Astrocyte (in vitro differentiated cells and primary cell): ENCODE data around the gene CCDC178. TPM values are rescaled to one million over a fixed set of nuclear protein-coding genes. Genes with fewer than 3 reads are reported as not detected.

Experiments
- DNase-seq: peaks from one replicate; pipeline ENCODE4 v3.0.0-alpha.2; 2010; ENCODE audit warnings: low read depth
- FAIRE-seq: peaks from 2 replicates; lab custom pipeline; 2011; peaks lifted over from hg19 to GRCh38; lab: Jason Lieb, UNC
- H2AFZ ChIP-seq: 2 replicates; pipeline ENCODE4 v1.6.0; 2012; ENCODE audit warnings: low read depth, low read length, inconsistent platforms
- H3K27ac ChIP-seq: 2 replicates; pipeline ENCODE4 v1.5.1; 2011; ENCODE audit warnings: low read depth, low read length, inconsistent platforms
- H3K27me3 ChIP-seq: 2 replicates; pipeline ENCODE4 v1.6.0; 2011; ENCODE audit warnings: low read length, inconsistent platforms; ENCODE audit not compliant: insufficient read depth
- H3K36me3 ChIP-seq: 2 replicates; pipeline ENCODE4 v1.5.1; 2011; ENCODE audit warnings: low read length, inconsistent platforms; ENCODE audit not compliant: insufficient read depth
- H3K4me1 ChIP-seq: 2 replicates; pipeline ENCODE4 v1.5.1; 2011; ENCODE audit warnings: low read length, inconsistent platforms; ENCODE audit not compliant: insufficient read depth
- H3K4me2 ChIP-seq: 2 replicates; pipeline ENCODE4 v1.6.0; 2012; ENCODE audit warnings: low read length, inconsistent platforms
- H3K4me3 ChIP-seq: 2 replicates; pipeline ENCODE4 v1.5.1; 2011; ENCODE audit warnings: low read depth, mild to moderate bottlenecking, low read length, inconsistent platforms; ENCODE audit not compliant: insufficient read depth
- H3K79me2 ChIP-seq: 2 replicates; pipeline ENCODE4 v1.6.0; 2012; ENCODE audit warnings: mild to moderate bottlenecking, low read length, inconsistent platforms; ENCODE audit not compliant: insufficient read depth
- H3K9ac ChIP-seq: 2 replicates; pipeline ENCODE4 v1.6.0; 2012; ENCODE audit warnings: mild to moderate bottlenecking, low read length, inconsistent platforms
- H3K9me3 ChIP-seq: 2 replicates; pipeline ENCODE4 v1.5.1; 2012; ENCODE audit warnings: low read depth, mild to moderate bottlenecking, low read length, inconsistent platforms; ENCODE audit not compliant: insufficient read depth
- H4K20me1 ChIP-seq: 2 replicates; pipeline ENCODE4 v1.6.0; 2012; ENCODE audit warnings: low read length, inconsistent platforms; ENCODE audit not compliant: insufficient read depth
- H3K27ac Mint-ChIP-seq: one replicate; pipeline ENCODE4 v1.8.0; 2021; ENCODE audit warnings: mild to moderate bottlenecking, mixed read lengths; ENCODE audit not compliant: unreplicated experiment
- H3K27me3 Mint-ChIP-seq: one replicate; pipeline ENCODE4 v1.8.0; 2021; ENCODE audit warnings: low read depth, mixed read lengths; ENCODE audit not compliant: unreplicated experiment
- H3K36me3 Mint-ChIP-seq: one replicate; pipeline ENCODE4 v1.8.0; 2021; ENCODE audit warnings: low read depth, mixed read lengths; ENCODE audit not compliant: unreplicated experiment
- H3K4me1 Mint-ChIP-seq: one replicate; pipeline ENCODE4 v1.8.0; 2021; ENCODE audit warnings: low read depth, mixed read lengths; ENCODE audit not compliant: unreplicated experiment
- H3K4me3 Mint-ChIP-seq: one replicate; pipeline ENCODE4 v1.8.0; 2021; ENCODE audit warnings: mild to moderate bottlenecking, moderate library complexity, mixed read lengths; ENCODE audit not compliant: unreplicated experiment
- H3K9me3 Mint-ChIP-seq: one replicate; pipeline ENCODE4 v1.8.0; 2021; ENCODE audit warnings: mild to moderate bottlenecking, mixed read lengths; ENCODE audit not compliant: unreplicated experiment
- EZH2 ChIP-seq: IDR thresholded peaks from 2 replicates; pipeline ENCODE4 v1.6.1; 2012; ENCODE audit warnings: mild to moderate bottlenecking, low read length, inconsistent platforms; ENCODE audit not compliant: insufficient read depth
- total RNA-seq: library from RNA; stranded (reverse); gene quantifications from 2 replicates; pipeline ENCODE4 v1.2.1, GENCODE V29; 2021
- TF ChIP-seq, protein P1 (sequence below): IDR thresholded peaks from 2 replicates; pipeline ENCODE4 v1.5.1; 2011; ENCODE audit warnings: low read depth, mild to moderate bottlenecking, inconsistent platforms, low read length, moderate library complexity; ENCODE audit not compliant: insufficient read depth

The CCDC178 gene
- total RNA-seq, 1 donor from 2014 or later: 0.30 TPM

- Mint-ChIP-seq H3K27me3 (no peaks in the 10 kb centered on the region), H3K4me3 (no peak overlapping the region), H3K9me3 (peaks cover 4% of the 10 kb centered on the region), H3K4me1 (no peaks in the 10 kb centered on the region), H3K36me3 (no peaks in the 10 kb centered on the region), H3K27ac (no peak overlapping the region)
- H3K4me1 ChIP-seq: no peaks in the 10 kb centered on the region
- no peak overlapping the region for H3K4me2 ChIP-seq
- no peak for DNase-seq
- no peaks in the 10 kb centered on the region for H3K79me2 ChIP-seq
- no peak overlapping the region for H3K9ac ChIP-seq
- H3K36me3 ChIP-seq: no peaks in the 10 kb centered on the region
- no peak for FAIRE-seq
- TF ChIP-seq, protein P1, sequence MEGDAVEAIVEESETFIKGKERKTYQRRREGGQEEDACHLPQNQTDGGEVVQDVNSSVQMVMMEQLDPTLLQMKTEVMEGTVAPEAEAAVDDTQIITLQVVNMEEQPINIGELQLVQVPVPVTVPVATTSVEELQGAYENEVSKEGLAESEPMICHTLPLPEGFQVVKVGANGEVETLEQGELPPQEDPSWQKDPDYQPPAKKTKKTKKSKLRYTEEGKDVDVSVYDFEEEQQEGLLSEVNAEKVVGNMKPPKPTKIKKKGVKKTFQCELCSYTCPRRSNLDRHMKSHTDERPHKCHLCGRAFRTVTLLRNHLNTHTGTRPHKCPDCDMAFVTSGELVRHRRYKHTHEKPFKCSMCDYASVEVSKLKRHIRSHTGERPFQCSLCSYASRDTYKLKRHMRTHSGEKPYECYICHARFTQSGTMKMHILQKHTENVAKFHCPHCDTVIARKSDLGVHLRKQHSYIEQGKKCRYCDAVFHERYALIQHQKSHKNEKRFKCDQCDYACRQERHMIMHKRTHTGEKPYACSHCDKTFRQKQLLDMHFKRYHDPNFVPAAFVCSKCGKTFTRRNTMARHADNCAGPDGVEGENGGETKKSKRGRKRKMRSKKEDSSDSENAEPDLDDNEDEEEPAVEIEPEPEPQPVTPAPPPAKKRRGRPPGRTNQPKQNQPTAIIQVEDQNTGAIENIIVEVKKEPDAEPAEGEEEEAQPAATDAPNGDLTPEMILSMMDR: no peak
- no peak for TF ChIP-seq EZH2
- no peaks in the 10 kb centered on the region for H3K27me3 ChIP-seq
- H3K4me3 ChIP-seq: no peak overlapping the region
- H2AFZ ChIP-seq: no peak overlapping the region
- no peaks in the 10 kb centered on the region for H4K20me1 ChIP-seq
- H3K9me3 ChIP-seq: no peaks in the 10 kb centered on the region
- H3K27ac ChIP-seq: no peak overlapping the region
These were observed 441.6 kb downstream of the CCDC178 start for GRCh38 chr18:32998921-32999320.

DNA sequence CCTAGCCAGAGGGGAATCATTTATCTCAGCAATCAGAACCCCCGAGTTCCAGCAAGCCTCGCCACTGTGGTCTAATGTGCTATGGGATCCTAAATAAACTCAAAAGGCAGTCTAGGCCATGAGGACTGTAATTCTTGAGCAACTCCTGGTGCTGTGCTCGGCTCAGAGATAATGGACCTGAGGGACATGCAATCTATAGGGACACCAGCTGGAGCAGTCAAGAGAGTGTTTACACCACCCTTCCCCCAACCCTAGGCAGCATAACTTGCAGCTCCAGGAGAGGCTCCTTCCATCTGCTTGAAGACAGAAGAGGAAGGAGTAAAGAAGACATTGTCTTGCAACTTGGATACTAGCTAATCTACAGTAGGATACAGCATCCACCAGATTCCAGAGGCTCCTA lies 442.2 kb downstream of the CCDC178 start:
- no peak overlapping the region for H3K4me3 ChIP-seq
- H3K9me3 Mint-ChIP-seq: peaks cover 4% of the 10 kb centered on the region
- H3K4me3 Mint-ChIP-seq: no peak overlapping the region
- FAIRE-seq (no peak), DNase-seq (no peak)
- H2AFZ ChIP-seq: no peak overlapping the region
- H3K27ac Mint-ChIP-seq: no peak overlapping the region
- H3K27ac ChIP-seq: no peak overlapping the region
- no peak overlapping the region for H3K4me2 ChIP-seq
- no peaks in the 10 kb centered on the region for H4K20me1 ChIP-seq
- H3K9ac ChIP-seq: no peak overlapping the region
- no peaks in the 10 kb centered on the region for H3K4me1 ChIP-seq
- no peaks in the 10 kb centered on the region for H3K79me2 ChIP-seq
- H3K36me3 ChIP-seq: no peaks in the 10 kb centered on the region
- no peaks in the 10 kb centered on the region for H3K36me3 Mint-ChIP-seq
- H3K27me3 Mint-ChIP-seq: no peaks in the 10 kb centered on the region
- no peaks in the 10 kb centered on the region for H3K4me1 Mint-ChIP-seq
- H3K9me3 ChIP-seq: no peaks in the 10 kb centered on the region
- no peaks in the 10 kb centered on the region for H3K27me3 ChIP-seq
- TF ChIP-seq, protein P1: no peak
- TF ChIP-seq EZH2: no peak

- no peaks in the 10 kb centered on the region for H3K27me3 Mint-ChIP-seq
- no peak overlapping the region for H3K4me2 ChIP-seq
- H3K4me1 Mint-ChIP-seq: peaks cover 2% of the 10 kb centered on the region
- DNase-seq (no peak), FAIRE-seq (no peak)
- H3K36me3 Mint-ChIP-seq: no peaks in the 10 kb centered on the region
- H3K4me3 ChIP-seq: no peak overlapping the region
- H3K27me3 ChIP-seq: no peaks in the 10 kb centered on the region
- no peaks in the 10 kb centered on the region for H3K9me3 Mint-ChIP-seq
- no peaks in the 10 kb centered on the region for H3K4me1 ChIP-seq
- no peak overlapping the region for H3K27ac ChIP-seq
- H4K20me1 ChIP-seq: no peaks in the 10 kb centered on the region
- H2AFZ ChIP-seq: no peak overlapping the region
- H3K4me3 Mint-ChIP-seq: no peak overlapping the region
- H3K36me3 ChIP-seq: no peaks in the 10 kb centered on the region
- no peaks in the 10 kb centered on the region for H3K9me3 ChIP-seq
- no peak overlapping the region for H3K27ac Mint-ChIP-seq
- TF ChIP-seq EZH2: no peak
- TF ChIP-seq, protein P1: no peak
- H3K79me2 ChIP-seq: no peaks in the 10 kb centered on the region
- H3K9ac ChIP-seq: no peak overlapping the region
These were observed 456.8 kb downstream of the CCDC178 start for GRCh38 chr18:32983721-32984120.
